Nephron (organoid): ENCODE measurements around the gene AFAP1L1.
A peak's percentile ranks its signal among the peaks of the same experiment; 100 is the strongest.

Source experiments
- H3K27ac Mint-ChIP-seq, 3 experiments: 2 replicates each; pipeline ENCODE4 v1.8.0; 2020; ENCODE audit warnings: mixed read lengths in 3 of 3, mild to moderate bottlenecking in 2 of 3, moderate library complexity in 1 of 3
- H3K27me3 Mint-ChIP-seq: 2 replicates; pipeline ENCODE4 v1.8.0; 2021; ENCODE audit warnings: low read depth, mild to moderate bottlenecking, moderate library complexity, mixed read lengths
- H3K36me3 Mint-ChIP-seq: 2 replicates; pipeline ENCODE4 v1.8.0; 2020; ENCODE audit warnings: low read depth, mixed read lengths
- H3K4me1 Mint-ChIP-seq: 2 replicates; pipeline ENCODE4 v1.8.0; 2020; ENCODE audit warnings: mixed read lengths
- H3K4me3 Mint-ChIP-seq, 3 experiments: 2 replicates each; pipeline ENCODE4 v1.8.0; 2020; ENCODE audit warnings: mild to moderate bottlenecking in 3 of 3, mixed read lengths in 3 of 3, moderate library complexity in 2 of 3
- H3K9me3 Mint-ChIP-seq: 2 replicates; pipeline ENCODE4 v1.8.0; 2020; ENCODE audit warnings: mixed read lengths
- CTCF ChIP-seq, 3 experiments: fragments of 200-600 bp; sonication (generic); IDR thresholded peaks; one replicate each; pipeline ENCODE4 v1.5.0; 2021; ENCODE audit warnings: antibody characterized with exemption in 3 of 3; ENCODE audit not compliant: unreplicated experiment in 3 of 3

The AFAP1L1 gene

GRCh38 chr5:149363358-149363757 lies 91.7 kb downstream of the AFAP1L1 start:
- H3K4me1 Mint-ChIP-seq, result peaks cover 16% of the 10 kb centered on the region
- no peaks in the 10 kb centered on the region for H3K36me3 Mint-ChIP-seq
- H3K27me3 Mint-ChIP-seq, result peaks cover 7% of the 10 kb centered on the region
- no peak for TF ChIP-seq CTCF (IDR thresholded peaks at IDR 0.05; ENCODE audit: unreplicated experiment in 3 of 3)
- no peak overlapping the region for H3K27ac Mint-ChIP-seq
- H3K9me3 Mint-ChIP-seq, result no peaks in the 10 kb centered on the region
- no peak overlapping the region for H3K4me3 Mint-ChIP-seq

- Mint-ChIP-seq H3K27ac (no peak overlapping the region), H3K27me3 (peaks cover 7% of the 10 kb centered on the region), H3K4me1 (peaks cover 10% of the 10 kb centered on the region), H3K36me3 (no peaks in the 10 kb centered on the region), H3K9me3 (no peaks in the 10 kb centered on the region), H3K4me3 (no peak overlapping the region)
- no peak for TF ChIP-seq CTCF (IDR thresholded peaks at IDR 0.05; ENCODE audit: unreplicated experiment in 3 of 3)
Measured at GRCh38 chr5:149363936-149364335, 92.3 kb downstream of the AFAP1L1 start.

GRCh38 chr5:149364719-149365118 lies 93.1 kb downstream of the AFAP1L1 start:
- Mint-ChIP-seq H3K36me3 (no peaks in the 10 kb centered on the region), H3K9me3 (no peaks in the 10 kb centered on the region), H3K4me3 (no peak overlapping the region), H3K27ac (no peak overlapping the region), H3K4me1 (peaks cover 12% of the 10 kb centered on the region), H3K27me3 (peaks cover 7% of the 10 kb centered on the region)
- no peak for TF ChIP-seq CTCF (IDR thresholded peaks at IDR 0.05; ENCODE audit: unreplicated experiment in 3 of 3)

- Mint-ChIP-seq H3K36me3 (no peaks in the 10 kb centered on the region), H3K27ac (no peak overlapping the region), H3K4me1 (peaks cover 14% of the 10 kb centered on the region), H3K9me3 (no peaks in the 10 kb centered on the region), H3K27me3 (peaks cover 7% of the 10 kb centered on the region), H3K4me3 (no peak overlapping the region)
- TF ChIP-seq CTCF (IDR thresholded peaks at IDR 0.05; ENCODE audit: unreplicated experiment in 3 of 3), result no peak
Measured at GRCh38 chr5:149365418-149365817, 93.8 kb downstream of the AFAP1L1 start.

GRCh38 chr5:149366169-149366729 lies 94.6 kb downstream of the AFAP1L1 start:
- TF ChIP-seq CTCF (IDR thresholded peaks at IDR 0.05; ENCODE audit: unreplicated experiment in 3 of 3), result no peak
- H3K4me3 Mint-ChIP-seq, result no peak overlapping the region
- H3K9me3 Mint-ChIP-seq, result no peaks in the 10 kb centered on the region
- H3K4me1 Mint-ChIP-seq, result peaks cover 22% of the 10 kb centered on the region
- H3K36me3 Mint-ChIP-seq, result no peaks in the 10 kb centered on the region
- H3K27ac Mint-ChIP-seq, result no peak overlapping the region
- H3K27me3 Mint-ChIP-seq, result peaks cover 8% of the 10 kb centered on the region

- Mint-ChIP-seq H3K9me3 (no peaks in the 10 kb centered on the region), H3K27me3 (peaks cover 11% of the 10 kb centered on the region), H3K36me3 (no peaks in the 10 kb centered on the region), H3K27ac (peak overlapping the region; percentile 36 to 59 (median 57)), H3K4me3 (no peak overlapping the region), H3K4me1 (peaks cover 29% of the 10 kb centered on the region)
- peak; percentile 71 to 79 (median 77) for TF ChIP-seq CTCF (IDR thresholded peaks at IDR 0.05; ENCODE audit: unreplicated experiment in 3 of 3)
Measured at GRCh38 chr5:149367249-149367971, 95.8 kb downstream of the AFAP1L1 start.
